Activated CD4-positive, alpha-beta T cell treated with anti-CD3 and anti-CD28 coated beads, Interleukin-2, amount 50 U/mL, for 48 hours (primary cell): ENCODE results near the gene PSMB2.
"Not testable (repeated sequence)": the region's sequence is repeated elsewhere in the genome, so short reads cannot be mapped to it uniquely, and the experiment has no call there.

ENCODE experiments used
- DNase-seq, 2 experiments: peaks; one replicate each; pipeline ENCODE4 v3.0.0-alpha.2; 2020

PSMB2 gene

GRCh38 chr1:35641233-35641866 lies at the start of gene PSMB2:
PSMB2 (minus strand) TSS chr1:35641526; CDS start chr1:35641432, 94 bp downstream.
- DNase-seq = peak; percentile 97 to 98

GRCh38 chr1:35691080-35691479 lies 49.8 kb upstream of the PSMB2 start:
- no peak for DNase-seq

DNA sequence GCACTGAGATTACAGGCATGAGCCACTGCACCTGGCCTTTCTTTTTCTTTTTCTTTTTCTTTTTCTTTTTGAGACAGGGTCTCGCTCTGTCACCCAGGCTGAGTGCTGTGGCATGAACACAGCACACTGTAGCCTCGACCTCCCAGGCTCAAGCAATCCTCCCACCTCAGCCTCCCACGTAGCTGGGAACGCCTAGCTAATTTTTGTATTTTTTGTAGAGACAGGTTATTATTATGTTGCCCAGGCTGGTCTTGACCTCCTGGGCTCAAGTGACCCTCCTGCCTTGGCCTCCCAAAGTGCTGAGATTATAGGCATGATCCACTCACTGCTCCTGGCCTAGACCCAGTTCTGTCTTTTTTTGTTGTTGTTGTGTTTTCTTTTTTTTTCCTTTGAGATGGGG lies 48.8 kb upstream of the PSMB2 start:
- not testable (repeated sequence) for DNase-seq

DNA sequence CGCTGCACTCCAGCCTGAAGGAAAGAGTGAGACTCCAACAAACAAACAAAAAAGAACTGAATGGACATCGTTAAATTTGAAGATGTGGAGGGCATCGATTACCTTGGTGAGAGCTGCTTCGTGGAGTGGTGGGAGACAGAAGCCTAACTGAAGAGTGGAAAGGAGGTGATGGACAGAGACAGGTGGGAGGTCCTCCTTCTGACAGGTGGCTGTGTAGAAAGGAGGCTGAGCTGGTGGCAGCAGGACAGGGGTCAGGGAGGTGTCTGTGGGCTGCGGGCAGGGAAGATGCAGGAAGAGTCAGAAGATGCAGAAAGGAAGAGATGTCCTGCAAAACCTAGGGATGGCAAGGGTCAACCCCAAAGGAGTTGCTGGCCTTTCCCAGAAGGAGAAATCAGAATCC lies 46.8 kb upstream of the PSMB2 start:
- no peak for DNase-seq

DNA sequence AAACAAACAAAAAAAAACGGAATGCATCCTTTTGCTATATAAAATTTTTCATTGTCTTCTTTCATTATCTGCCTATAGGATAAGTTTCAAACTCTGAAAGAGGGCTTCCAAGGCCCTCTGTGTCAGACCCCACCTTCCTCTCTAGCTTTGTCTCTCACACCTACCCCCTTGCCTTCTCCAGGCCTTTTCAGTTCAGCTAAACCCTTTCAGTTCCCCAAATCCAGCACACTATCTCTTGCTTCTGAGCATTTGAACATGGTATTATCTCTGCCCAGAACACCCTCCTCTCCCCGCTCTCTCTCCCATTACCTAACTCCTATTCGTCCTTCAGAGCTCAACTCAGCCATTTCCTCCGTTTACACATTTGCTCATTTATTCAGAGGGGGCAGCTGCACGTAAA lies 41.7 kb upstream of the PSMB2 start:
- DNase-seq = no peak

DNA sequence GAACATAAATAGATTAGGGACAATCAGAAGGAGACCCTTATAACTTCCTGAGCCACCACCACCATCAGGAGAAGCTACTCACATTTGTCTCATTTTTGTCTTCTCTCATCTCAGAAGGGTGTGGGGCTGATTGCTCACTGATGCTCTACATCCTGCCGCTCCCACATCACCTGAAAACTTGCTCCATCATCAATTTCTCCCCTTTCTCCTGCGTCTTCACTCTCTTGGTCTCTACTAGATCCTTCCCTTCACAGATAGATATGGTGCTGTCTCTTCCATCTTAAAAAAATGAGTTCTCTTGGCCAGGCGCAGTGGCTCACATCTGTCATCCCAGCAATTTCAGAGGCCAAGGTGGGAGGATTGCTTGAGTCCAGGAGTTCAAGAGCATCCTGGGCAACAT lies 38.9 kb upstream of the PSMB2 start:
- DNase-seq = no peak

- no peak for DNase-seq
Measured at GRCh38 chr1:35675773-35676172, 34.4 kb upstream of the PSMB2 start.

GRCh38 chr1:35674111-35674510 lies 32.8 kb upstream of the PSMB2 start:
- no peak for DNase-seq

DNA sequence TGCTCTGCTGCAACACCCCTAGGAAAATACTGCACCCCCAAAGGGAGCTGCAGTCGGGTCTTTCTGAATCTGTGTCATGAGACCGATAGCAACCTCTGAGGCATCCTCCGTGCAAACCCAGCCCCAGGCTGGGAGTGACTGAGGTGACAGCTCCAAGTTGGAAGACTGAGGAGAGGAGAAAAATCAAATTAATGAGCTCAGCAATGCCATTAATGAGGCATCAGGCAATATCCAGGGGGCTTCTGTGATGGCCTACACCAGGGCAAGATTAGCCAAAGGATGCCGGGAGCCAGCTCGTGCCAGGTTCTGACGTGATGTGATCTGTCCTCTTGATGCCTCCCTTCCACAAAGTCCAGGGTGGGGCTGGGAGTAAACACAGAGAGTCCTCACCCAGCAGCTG lies 30.8 kb upstream of the PSMB2 start:
- DNase-seq = no peak

- no peak for DNase-seq
Measured at GRCh38 chr1:35668506-35668905, 27.2 kb upstream of the PSMB2 start.

DNA sequence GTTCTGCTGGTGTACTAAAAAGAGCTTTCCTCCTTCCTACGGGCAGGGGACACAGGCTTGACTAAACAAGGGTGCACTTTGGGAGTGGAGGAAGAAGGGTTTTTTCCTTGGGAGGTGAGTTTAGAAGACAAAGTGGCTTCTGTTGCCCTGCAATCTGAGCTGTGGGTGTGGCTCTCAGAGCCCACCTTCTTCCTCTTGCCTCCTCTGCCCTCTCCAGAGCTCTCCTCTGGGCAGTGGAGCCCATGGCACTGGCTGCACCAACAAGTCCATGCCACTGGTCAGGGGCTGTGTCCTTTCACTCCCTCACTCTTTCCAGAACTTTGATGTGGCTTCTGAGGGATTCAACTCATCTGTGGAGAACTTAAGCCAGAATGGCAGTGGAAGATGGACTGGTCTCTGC lies 25.6 kb upstream of the PSMB2 start:
- DNase-seq = no peak

GRCh38 chr1:35666216-35666615 lies 24.9 kb upstream of the PSMB2 start:
- no peak for DNase-seq

DNA sequence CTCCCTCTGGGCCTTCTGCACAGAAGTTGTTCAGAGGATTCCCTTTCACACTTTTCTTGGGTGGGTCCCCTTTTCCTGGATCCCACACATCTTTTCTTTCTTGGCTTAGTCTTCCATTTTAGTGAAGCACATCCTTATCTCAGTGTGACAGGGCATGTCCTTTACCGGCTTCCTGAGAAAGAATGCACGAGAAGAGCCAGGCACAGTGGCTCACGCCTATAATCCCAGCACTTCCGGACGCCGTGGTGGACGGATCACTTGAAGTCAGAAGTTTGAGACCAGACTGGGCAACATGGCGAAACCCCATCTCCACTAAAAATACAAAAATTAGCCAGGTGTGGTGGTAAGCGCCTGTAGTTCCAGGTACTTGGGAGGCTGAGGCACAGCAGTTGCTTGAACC lies 22.1 kb upstream of the PSMB2 start:
- no peak for DNase-seq

GRCh38 chr1:35661474-35661795 lies 20.1 kb upstream of the PSMB2 start:
- no peak for DNase-seq

- DNase-seq = no peak
Measured at GRCh38 chr1:35660581-35661473, 19.5 kb upstream of the PSMB2 start.

DNA sequence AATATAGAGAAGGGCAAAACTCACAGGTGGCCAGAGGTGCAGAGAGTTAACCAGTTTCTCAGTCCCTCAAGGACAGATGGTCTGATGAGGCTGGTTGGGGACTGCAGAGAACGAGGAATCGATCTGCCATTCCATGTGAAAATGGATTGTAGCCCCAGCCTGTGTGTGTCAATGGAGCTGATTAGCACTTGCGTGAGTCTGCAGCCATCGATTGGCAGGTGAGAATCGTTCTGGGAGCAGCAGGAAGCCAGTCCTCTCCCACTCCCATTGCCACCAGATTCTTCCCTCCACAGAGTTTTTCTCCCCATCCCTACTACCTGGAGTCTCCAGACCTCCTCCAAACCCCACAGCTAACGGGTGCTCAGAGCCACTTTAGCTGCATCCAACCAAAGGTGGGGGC lies 18.3 kb upstream of the PSMB2 start:
- DNase-seq = no peak

DNA sequence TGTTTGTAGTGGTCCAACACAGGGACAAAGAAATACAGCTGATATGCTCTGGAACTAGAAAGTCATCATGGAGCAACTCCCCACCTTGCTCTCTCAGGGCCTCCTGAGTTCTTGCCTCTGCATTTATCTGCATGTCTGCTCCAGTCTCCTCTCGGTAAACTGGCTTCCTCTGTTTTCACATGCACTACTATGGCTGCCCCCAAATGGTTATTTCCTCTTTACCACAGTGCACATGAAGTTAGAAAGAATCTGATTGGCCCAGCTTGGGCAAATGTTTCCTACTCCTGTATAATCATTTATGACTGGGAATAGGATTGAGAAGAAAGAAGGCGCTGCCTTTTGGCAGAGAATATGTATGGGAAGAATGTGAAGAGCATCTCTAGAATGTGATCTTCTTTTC lies 16.5 kb upstream of the PSMB2 start:
- DNase-seq = no peak

DNA sequence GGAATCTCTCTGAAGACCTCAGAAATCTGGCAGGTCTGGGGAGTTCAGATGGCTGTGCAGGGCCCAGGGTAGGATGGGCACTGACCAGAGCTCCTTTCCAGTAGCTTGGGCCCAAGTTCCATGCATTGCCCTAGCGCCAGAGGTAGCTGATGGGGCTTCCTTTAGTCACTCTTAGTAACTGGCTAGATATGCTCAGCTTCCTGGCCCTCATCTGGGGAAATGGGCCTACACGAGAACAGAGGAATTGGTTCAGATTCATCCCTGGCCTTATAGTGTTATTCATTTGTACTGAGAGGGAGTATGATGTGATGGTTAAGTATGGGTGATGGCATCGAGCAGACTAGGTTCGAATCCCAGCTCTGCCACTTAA lies 15.5 kb upstream of the PSMB2 start:
- DNase-seq = no peak

- DNase-seq = no peak
Measured at GRCh38 chr1:35656148-35656862, 15.0 kb upstream of the PSMB2 start.

GRCh38 chr1:35655196-35655595 lies 13.9 kb upstream of the PSMB2 start:
- no peak for DNase-seq

GRCh38 chr1:35650416-35650815 lies 9.1 kb upstream of the PSMB2 start:
- DNase-seq = no peak

- DNase-seq = no peak
Measured at GRCh38 chr1:35646043-35646442, 4.7 kb upstream of the PSMB2 start.

DNA sequence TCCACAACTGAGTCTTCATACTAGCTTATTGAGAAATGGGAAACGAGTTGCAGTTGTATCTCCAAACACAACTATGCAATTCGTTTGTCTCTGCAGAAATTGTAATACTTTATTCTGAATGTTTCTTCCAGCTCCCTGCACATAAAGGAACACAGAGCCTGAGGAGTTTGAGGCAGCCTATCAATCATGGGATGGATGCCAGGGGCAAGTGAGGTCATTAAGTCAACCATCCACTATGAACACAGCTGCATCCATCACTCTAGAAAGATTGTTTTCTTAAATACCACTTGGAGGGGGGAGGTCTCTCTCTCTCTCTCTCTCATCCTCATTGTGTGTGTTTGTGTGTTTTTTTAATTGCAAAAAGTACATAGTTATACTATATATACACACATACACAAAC lies 2.9 kb upstream of the PSMB2 start:
- no peak for DNase-seq

GRCh38 chr1:35642471-35642955 lies 1.2 kb upstream of the PSMB2 start:
- peak; percentile 9 to 37 for DNase-seq
